ENCODE measurements around the gene MYCBP2.

DNA sequence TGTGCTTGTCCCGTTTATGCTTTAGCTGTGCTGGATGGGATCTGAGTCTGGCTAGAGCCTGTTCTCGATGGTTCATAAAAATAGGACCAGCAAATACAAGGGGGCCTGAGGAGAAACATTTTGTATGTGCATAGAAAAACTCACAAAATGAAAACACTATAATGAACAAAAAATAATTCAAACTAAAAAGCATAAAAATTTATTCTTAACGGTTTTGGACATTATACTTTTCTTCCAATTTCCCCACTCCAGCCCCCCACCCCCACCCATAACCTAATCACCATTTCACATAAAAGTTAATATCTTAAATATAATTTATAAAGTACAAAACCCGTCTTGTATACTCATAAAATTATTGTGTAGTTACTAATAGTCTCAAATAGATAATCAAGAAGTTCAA, 93.7 kb downstream of the MYCBP2 start:
- TF ChIP-seq, protein P1, sequence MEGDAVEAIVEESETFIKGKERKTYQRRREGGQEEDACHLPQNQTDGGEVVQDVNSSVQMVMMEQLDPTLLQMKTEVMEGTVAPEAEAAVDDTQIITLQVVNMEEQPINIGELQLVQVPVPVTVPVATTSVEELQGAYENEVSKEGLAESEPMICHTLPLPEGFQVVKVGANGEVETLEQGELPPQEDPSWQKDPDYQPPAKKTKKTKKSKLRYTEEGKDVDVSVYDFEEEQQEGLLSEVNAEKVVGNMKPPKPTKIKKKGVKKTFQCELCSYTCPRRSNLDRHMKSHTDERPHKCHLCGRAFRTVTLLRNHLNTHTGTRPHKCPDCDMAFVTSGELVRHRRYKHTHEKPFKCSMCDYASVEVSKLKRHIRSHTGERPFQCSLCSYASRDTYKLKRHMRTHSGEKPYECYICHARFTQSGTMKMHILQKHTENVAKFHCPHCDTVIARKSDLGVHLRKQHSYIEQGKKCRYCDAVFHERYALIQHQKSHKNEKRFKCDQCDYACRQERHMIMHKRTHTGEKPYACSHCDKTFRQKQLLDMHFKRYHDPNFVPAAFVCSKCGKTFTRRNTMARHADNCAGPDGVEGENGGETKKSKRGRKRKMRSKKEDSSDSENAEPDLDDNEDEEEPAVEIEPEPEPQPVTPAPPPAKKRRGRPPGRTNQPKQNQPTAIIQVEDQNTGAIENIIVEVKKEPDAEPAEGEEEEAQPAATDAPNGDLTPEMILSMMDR (IDR thresholded peaks at IDR 0.05; ENCODE audit: low read length) = no peak
- TF ChIP-seq EZH2 (optimal IDR thresholded peaks at IDR 0.05; ENCODE audit: low read depth, low read length) = no peak

All from MM.1S (cell line).